Esophagus muscularis mucosa (tissue), 3 donors: ENCODE measurements around the gene MFGE8.

Experiments
- POLR2A ChIP-seq: fragments of 450-650 bp; IDR thresholded peaks from one replicate; pipeline ENCODE4 v1.6.1; 2017; ENCODE audit warnings: antibody characterized with exemption, moderate library complexity, mild to moderate bottlenecking, low read depth
- TF ChIP-seq, protein P1 (sequence below), 3 experiments: fragments of 200-600 bp in 2 of 3; fragments of 450-650 bp in 1 of 3; sonication (generic) in 2 of 3; IDR thresholded peaks; one replicate each; pipeline ENCODE4 v1.5.1; 2017 to 2019; ENCODE audit warnings: antibody characterized with exemption in 3 of 3, mild to moderate bottlenecking in 2 of 3, moderate library complexity in 1 of 3

DNA sequence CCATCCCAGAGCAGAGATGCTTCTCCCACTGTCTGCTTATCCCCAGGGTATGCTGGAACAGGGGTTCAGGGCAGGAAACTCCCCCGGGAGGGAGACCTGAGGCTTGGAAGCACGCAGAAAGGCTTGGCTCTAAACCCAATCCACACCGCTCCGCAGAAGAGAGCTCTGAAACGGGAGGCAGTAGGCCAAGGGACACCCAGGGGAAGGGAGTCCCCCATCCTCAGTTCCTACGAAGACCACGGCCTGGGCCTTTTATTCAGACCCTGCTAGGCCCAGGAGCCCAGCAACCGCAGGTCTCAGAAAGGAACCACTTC lies 16.1 kb downstream of the MFGE8 start:
- TF ChIP-seq POLR2A: no peak
- TF ChIP-seq, protein P1, sequence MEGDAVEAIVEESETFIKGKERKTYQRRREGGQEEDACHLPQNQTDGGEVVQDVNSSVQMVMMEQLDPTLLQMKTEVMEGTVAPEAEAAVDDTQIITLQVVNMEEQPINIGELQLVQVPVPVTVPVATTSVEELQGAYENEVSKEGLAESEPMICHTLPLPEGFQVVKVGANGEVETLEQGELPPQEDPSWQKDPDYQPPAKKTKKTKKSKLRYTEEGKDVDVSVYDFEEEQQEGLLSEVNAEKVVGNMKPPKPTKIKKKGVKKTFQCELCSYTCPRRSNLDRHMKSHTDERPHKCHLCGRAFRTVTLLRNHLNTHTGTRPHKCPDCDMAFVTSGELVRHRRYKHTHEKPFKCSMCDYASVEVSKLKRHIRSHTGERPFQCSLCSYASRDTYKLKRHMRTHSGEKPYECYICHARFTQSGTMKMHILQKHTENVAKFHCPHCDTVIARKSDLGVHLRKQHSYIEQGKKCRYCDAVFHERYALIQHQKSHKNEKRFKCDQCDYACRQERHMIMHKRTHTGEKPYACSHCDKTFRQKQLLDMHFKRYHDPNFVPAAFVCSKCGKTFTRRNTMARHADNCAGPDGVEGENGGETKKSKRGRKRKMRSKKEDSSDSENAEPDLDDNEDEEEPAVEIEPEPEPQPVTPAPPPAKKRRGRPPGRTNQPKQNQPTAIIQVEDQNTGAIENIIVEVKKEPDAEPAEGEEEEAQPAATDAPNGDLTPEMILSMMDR (IDR thresholded peaks at IDR 0.05): no peak
